Activated T-cell treated with anti-CD3 and anti-CD28 coated beads for 24 hours (primary cell): Measurements from ENCODE around the gene DEPP1.

Source experiments
- DNase-seq: peaks from one replicate; pipeline ENCODE4 v3.0.0-alpha.2; 2020; ENCODE audit warnings: low read depth

DEPP1 gene

DNA sequence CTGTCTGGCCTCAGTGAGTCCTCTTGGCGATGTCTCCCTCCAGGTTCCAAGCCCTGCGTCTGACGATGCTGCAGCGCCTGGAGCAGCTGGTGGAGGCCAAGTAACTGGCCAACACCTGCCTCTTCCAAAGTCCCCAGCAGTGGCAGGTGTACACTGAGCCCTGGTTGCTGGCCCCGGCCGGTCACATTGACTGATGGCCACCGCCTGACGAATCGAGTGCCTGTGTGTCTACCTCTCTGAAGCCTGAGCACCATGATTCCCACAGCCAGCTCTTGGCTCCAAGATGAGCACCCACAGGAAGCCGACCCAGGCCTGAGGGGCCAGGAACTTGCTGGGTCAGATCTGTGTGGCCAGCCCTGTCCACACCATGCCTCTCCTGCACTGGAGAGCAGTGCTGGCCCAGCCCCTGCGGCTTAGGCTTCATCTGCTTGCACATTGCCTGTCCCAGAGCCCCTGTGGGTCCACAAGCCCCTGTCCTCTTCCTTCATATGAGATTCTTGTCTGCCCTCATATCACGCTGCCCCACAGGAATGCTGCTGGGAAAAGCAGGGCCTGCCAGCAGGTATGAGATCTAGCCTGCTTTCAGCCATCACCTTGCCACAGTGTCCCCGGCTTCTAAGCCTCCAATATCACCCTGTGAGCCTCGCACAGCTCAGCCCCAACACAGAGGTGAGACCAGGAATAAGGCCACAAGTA is 14.8 kb upstream of the DEPP1 start:
- no peak for DNase-seq

- no peak for DNase-seq
Measured at GRCh38 chr10:44992732-44993225, 14.2 kb upstream of the DEPP1 start.

- DNase-seq = no peak
Measured at GRCh38 chr10:44992070-44992731, 13.6 kb upstream of the DEPP1 start.

GRCh38 chr10:44991571-44991970 is 13.0 kb upstream of the DEPP1 start:
- no peak for DNase-seq

- no peak for DNase-seq
Measured at GRCh38 chr10:44990965-44991364, 12.4 kb upstream of the DEPP1 start.

DNA sequence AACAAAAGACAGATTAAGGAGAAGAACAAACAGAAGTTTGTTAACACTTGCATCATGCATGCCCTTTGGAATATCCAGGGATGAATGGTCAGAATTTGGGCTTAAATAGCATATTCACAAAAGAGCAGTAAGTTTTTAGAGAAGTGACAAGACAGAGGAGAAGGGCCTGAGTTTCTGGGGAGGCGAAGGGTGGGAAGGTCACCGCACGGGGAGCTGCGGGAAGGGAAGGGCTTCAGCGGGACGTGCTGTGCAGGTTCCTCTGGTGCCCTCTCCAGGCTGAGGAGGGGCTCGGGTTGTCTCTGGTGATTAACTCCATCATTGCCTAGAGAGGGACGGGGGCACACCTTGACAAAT is 11.7 kb upstream of the DEPP1 start:
- DNase-seq = no peak

- no peak for DNase-seq
Measured at GRCh38 chr10:44989597-44990301, 11.1 kb upstream of the DEPP1 start.

DNA sequence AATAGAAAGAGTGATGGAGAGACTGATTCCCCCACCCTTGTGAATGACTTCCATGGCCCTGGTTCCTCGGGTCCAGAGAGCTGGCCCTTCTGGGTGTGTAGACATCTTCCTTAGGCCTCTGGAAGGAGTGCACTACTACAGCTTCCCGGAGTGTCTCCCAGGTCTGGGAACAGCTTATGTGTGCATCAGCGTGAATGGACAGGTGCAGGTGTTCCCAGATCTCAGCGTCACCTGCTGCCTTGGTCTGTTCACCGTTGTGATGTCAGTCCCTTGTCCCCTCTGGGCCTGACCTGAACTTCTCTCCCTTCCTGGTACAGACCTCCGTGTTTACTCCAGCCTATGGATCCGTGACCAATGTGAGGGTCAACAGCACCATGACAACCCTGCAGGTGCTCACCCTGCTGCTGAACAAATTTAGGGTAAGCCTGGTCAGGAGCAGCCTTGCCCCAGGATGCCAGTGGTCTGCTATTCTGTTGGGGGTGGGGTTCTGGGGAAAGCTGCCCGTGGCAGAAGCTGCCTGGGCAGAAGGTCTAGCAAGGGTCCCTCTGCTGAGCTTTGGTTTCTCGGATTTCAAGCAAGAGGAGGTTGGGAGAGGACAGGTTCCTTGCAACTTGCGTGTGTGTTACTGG is 10.5 kb upstream of the DEPP1 start:
- DNase-seq = no peak

DNA sequence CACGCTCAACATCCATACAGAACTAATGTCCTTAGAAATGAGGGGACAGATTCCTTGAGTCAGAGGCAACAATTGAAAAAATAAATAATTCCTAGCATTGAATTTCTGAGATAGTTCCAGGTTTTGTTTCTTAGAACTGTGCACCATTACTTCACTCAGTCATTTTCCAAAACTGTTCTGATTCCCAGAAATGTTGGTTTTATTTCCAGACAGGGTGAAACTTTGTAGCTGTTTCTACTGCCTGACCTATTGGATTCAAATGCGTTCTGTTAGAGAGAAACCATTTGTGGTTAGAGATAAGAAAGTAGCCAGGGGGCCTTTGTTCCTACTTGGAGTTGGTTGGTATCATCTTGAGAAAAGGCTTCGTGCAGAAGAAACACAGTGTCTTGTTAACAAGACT is 8.1 kb upstream of the DEPP1 start:
- no peak for DNase-seq

- DNase-seq = no peak
Measured at GRCh38 chr10:44986179-44986578, 7.6 kb upstream of the DEPP1 start.

- DNase-seq = no peak
Measured at GRCh38 chr10:44985175-44985681, 6.6 kb upstream of the DEPP1 start.

GRCh38 chr10:44984671-44985101 is 6.1 kb upstream of the DEPP1 start:
- no peak for DNase-seq

GRCh38 chr10:44983895-44984278 is 5.3 kb upstream of the DEPP1 start:
- DNase-seq = no peak

DNA sequence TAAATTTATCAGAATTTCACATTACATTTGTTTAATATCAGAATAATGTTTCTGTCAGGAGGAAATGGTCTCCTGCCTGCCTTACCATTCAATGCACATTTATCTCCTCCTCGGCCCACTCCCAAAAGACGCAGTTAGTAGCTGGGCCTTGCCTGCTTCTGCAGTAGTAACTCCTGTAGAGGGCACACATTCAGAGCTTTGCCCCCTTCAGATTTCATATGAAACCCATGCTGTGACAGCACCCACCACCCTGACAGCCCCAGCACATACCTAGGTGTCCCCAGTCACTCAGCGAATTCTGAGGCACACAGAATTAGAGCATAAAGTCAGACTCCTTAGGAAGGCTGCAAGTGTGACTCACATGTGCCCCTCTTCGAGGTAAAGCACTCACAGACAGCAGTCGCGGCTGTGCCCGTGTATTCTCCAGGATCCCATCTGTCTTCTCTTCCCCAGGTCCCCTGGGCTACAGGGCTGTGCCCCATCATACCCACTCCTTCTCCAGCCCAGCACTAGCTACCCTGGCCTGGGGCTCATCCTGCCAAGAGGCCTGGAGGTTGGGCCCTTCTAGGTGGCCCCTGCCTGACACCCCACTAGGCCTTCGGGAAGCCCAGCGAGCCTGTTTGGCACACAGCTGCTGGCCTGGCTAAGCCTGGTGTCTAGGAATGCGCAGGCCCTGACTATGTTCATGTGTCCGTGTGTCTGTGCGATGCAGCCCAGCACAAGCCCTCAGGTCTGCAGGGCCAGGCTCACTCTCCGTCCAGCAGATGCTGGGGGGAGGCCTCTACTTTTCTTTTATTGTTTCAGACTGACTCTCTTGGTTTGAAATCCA is 4.7 kb upstream of the DEPP1 start:
- no peak for DNase-seq

- DNase-seq = no peak
Measured at GRCh38 chr10:44982496-44982895, 3.9 kb upstream of the DEPP1 start.

- DNase-seq = no peak
Measured at GRCh38 chr10:44982114-44982460, 3.5 kb upstream of the DEPP1 start.

DNA sequence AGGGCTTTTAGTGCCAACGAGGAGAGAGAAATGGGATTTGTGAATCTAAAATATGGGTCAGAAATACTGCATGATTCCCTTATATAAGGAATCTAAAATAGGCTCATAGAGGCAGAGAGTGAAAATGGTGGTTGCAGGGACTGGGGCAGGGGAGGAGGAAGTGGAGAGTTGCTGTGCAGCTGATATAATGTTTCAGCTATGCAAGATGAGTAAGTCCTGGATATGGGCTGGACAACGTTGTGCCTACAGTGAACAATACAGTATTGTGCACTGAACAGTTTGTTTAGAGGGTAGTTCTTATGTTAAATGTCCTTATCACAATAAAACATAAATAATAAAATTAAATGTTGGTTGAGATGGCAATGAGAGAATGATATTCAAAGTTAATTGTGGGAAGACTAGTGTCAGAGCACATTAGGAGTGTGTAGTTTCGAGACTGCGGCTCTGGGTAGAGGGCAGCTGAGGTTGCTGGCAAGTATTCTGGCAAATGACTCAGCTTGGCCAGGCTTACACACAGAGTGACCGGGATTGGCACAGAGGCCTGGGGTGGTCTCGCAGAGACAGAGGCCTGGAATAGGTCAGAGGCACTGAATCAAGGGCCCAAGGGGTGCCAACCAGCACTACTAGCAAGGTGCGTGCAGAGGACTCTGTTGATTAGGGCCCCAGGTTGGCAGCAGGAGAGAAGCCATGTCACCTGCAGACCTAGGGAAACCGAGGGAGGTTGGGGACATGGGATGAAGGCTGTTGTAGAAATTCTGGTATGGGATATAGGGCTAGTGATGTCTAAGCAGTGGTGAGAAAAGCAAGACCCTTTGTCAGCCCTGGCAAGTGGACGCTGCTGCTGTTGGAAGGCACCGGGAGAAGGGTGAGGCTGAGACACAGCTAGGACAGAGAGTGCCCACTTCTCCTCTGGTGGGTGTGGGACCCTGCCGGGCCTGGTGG is 2.8 kb upstream of the DEPP1 start:
- DNase-seq = no peak

DNA sequence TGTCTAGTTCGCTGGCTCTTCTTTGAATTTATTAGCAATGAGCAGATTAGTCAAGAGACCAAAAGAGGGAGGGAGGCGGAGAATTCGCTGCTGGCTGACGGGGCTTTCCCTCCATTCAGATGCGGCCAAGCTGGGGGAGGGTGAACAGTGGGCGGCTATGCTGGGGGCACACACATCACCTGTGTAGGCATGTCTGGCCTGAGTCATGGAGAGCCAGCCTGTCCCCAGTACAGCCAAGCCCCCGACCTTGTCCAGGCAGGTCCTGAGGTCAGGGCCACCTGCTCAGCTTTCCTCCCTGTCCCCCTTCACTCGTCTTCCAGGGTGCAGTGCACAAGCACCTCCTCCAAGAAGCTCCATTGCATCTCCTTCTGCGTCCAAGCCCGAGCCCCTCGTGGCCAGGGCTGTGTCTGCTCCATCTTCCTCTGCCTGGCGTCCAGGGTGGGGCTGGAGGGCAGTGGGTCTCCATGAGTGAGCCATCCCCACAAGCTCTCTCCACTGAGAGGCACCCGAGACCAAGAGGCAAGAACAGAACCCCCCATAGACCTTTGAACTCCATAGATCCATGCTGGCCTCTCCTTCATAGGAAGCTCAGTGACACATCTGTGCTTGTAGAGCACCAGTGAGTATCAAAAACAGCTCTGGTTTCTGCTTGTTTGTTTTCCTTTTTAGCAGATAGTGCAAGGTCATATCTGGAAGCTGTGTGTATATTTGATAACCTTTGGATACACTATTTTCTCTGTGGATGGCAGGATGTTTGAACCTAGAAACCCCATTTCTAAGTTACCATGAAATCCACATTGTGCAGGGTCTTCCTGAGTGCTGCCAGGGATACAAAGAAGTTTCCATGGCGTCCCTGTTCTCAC is 1.9 kb upstream of the DEPP1 start:
- no peak for DNase-seq
